ENCODE results near the gene KLHL8. TPM values are rescaled to one million over a fixed set of nuclear protein-coding genes. Genes with fewer than 3 reads are reported as not detected.

Gene KLHL8
- total RNA-seq, 2 experiments from 2014 or later = 11.0 to 12.0 TPM

- Mint-ChIP-seq H3K36me3 (peaks cover 46% of the 10 kb centered on the region), H3K9me3 (ENCODE audit: low read depth) (no peaks in the 10 kb centered on the region), H3K4me1 (peaks cover 14% of the 10 kb centered on the region), H3K4me3 (no peak overlapping the region), H3K27me3 (no peaks in the 10 kb centered on the region), H3K27ac (no peak overlapping the region)
- CTCF ChIA-PET = interaction anchor here (2.6 kb wide), 1 partner anchor 199 kb away, joined by 9 read pairs; no protein-coding TSS in a partner anchor
- ATAC-seq (no peak), DNase-seq (no peak)
Observed at GRCh38 chr4:87121341-87122065, 98.9 kb downstream of the KLHL8 start.

DNA sequence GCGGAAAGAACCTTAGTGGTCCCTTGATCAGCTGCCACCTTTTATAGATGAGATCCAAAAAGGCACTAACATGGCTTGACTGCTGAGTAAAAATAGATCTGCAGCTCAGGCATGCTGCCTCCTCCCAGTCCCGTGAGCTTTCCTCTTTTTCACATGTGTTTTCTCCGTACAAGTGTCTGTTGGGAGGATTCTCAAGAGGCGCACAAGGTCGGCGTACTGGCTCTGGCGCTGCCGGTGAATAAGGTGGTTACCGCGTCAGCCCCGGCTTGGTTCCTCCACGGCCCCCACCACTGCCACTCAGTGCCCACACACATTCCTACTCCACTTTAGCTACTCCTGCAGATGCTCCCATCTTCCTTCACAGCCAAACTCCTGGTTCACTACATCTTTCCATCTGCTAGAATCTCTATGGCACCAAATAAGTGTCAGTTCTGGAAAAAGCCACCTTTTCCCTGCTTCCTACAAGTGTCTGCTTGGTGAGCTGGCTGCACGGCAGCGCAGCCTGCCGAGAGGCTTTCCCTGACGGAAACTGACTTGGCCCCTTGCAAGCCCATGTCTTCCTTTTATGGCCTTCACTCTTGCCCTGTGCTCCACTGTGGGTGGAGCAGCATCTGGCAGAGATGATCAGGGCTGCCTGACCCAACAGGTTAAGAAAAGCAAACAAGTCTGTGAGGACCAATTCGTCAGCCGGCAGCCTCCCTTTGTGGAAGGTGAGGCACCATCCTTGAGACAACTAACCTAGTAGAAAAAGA is 99.8 kb downstream of the KLHL8 start:
- no peaks in the 10 kb centered on the region for H3K9me3 Mint-ChIP-seq (ENCODE audit: low read depth)
- H3K4me1 Mint-ChIP-seq = peaks cover 14% of the 10 kb centered on the region
- no peak overlapping the region for H3K27ac Mint-ChIP-seq
- ATAC-seq = no peak
- no peak for DNase-seq
- CTCF ChIA-PET = interaction anchor here (1.4 to 2.6 kb wide), 2 partner anchors 10 to 198 kb away, joined by 4 to 9 read pairs; no protein-coding TSS in a partner anchor
- no peak overlapping the region for H3K4me3 Mint-ChIP-seq
- peaks cover 46% of the 10 kb centered on the region for H3K36me3 Mint-ChIP-seq
- no peaks in the 10 kb centered on the region for H3K27me3 Mint-ChIP-seq

DNA sequence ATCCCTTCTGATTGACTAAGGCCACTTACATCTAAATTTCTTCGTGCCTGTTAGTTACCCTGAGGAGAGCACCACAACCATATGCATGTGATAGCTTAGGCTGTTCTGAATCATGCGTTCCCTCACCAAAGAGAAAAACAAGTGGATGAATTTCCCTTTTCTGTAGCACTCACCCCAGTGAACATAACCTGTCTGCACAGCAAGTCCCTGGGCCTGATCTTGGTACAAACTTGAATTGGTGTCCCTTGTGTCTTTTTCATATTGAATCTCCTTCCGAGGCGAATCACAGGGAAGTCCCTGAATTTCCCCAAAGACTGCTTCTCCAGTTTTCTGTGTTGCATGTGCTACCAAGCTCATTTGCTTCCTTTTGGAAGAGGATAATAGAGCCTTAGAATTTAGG is 100.4 kb downstream of the KLHL8 start:
- Mint-ChIP-seq H3K9me3 (ENCODE audit: low read depth) (no peaks in the 10 kb centered on the region), H3K27ac (no peak overlapping the region), H3K4me3 (no peak overlapping the region), H3K36me3 (peaks cover 44% of the 10 kb centered on the region), H3K4me1 (peaks cover 14% of the 10 kb centered on the region), H3K27me3 (no peaks in the 10 kb centered on the region)
- no peak for DNase-seq
- ATAC-seq = no peak
- CTCF ChIA-PET = interaction anchor here (1.4 kb wide), 2 partner anchors 10 to 115 kb away, joined by 3 to 4 read pairs; no protein-coding TSS in a partner anchor

DNA sequence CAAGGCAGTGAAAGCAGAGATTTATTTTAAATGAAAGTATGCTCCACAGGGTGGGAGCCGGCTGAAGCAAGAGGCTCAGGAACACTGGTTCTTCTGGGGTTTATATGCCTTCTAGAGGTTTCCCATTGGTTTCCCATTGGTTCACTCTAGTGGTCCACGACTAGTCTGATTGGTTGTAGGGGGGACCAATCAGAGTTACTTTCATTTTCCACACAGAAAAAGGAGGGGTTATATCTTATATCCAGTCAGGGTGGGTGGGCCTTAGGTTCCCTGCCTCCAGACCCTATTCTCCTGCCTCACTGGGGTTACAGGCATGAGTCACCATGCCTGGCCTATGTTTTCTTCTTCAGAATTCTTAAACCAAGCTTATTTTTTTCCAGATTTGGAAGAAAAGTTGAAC is 101.6 kb downstream of the KLHL8 start:
- ATAC-seq (peak; percentile 45), DNase-seq (no peak)
- H3K4me1 Mint-ChIP-seq = peaks cover 14% of the 10 kb centered on the region
- no peaks in the 10 kb centered on the region for H3K27me3 Mint-ChIP-seq
- H3K9me3 Mint-ChIP-seq (ENCODE audit: low read depth) = no peaks in the 10 kb centered on the region
- no peak overlapping the region for H3K4me3 Mint-ChIP-seq
- CTCF ChIA-PET = interaction anchor here (1.0 to 1.4 kb wide), 3 partner anchors 9 to 196 kb away, joined by 3 to 5 read pairs (median 4); no protein-coding TSS in a partner anchor
- H3K27ac Mint-ChIP-seq = no peak overlapping the region
- peaks cover 45% of the 10 kb centered on the region for H3K36me3 Mint-ChIP-seq

DNA sequence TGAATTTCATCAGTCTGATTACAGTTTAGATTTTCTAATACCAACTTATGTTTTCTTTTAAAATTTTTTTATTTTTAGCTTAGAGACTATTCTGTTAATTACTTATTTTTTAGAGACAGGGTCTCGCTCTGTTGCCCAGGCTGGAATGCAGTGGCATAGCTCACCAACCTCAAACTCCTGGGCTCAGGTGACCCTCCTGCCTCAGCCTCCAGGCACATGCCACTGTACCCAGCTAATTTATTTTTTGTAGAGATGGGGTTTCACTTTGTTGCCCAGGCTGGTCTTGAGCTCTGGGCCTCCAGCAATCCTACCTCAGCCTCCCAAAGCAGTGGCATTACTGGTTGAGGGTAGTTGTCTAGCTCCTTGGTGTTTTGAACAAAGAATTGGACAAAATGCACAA is 102.0 kb downstream of the KLHL8 start:
- ATAC-seq (no peak), DNase-seq (no peak)
- H3K36me3 Mint-ChIP-seq = peaks cover 45% of the 10 kb centered on the region
- CTCF ChIA-PET = interaction anchor here (1.0 to 1.4 kb wide), 2 partner anchors 117 to 196 kb away, joined by 3 to 5 read pairs; no protein-coding TSS in a partner anchor
- H3K4me1 Mint-ChIP-seq = peaks cover 14% of the 10 kb centered on the region
- H3K27ac Mint-ChIP-seq = no peak overlapping the region
- H3K9me3 Mint-ChIP-seq (ENCODE audit: low read depth) = no peaks in the 10 kb centered on the region
- H3K27me3 Mint-ChIP-seq = no peaks in the 10 kb centered on the region
- no peak overlapping the region for H3K4me3 Mint-ChIP-seq

DNA sequence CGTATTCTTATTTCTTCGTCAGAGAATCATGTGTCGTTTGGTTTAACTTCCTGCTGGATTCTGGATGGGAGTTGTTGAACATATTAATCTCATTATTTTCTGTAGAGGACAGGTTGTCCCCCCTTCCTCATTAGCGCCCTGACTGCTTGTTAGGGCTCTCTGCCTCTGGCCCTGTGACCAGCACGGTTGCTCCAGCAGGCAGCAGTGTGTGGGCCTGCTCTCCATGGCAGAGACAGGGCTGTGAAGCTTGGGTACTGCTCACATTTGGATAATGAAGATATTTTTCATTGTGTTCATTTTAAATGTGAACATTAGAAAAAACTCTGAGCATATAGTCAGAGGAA is 102.7 kb downstream of the KLHL8 start:
- H3K9me3 Mint-ChIP-seq (ENCODE audit: low read depth) = no peaks in the 10 kb centered on the region
- peaks cover 45% of the 10 kb centered on the region for H3K36me3 Mint-ChIP-seq
- no peak overlapping the region for H3K4me3 Mint-ChIP-seq
- H3K27ac Mint-ChIP-seq = no peak overlapping the region
- no peak for DNase-seq
- CTCF ChIA-PET = no interaction called here
- H3K4me1 Mint-ChIP-seq = peaks cover 14% of the 10 kb centered on the region
- ATAC-seq = no peak
- no peaks in the 10 kb centered on the region for H3K27me3 Mint-ChIP-seq

DNA sequence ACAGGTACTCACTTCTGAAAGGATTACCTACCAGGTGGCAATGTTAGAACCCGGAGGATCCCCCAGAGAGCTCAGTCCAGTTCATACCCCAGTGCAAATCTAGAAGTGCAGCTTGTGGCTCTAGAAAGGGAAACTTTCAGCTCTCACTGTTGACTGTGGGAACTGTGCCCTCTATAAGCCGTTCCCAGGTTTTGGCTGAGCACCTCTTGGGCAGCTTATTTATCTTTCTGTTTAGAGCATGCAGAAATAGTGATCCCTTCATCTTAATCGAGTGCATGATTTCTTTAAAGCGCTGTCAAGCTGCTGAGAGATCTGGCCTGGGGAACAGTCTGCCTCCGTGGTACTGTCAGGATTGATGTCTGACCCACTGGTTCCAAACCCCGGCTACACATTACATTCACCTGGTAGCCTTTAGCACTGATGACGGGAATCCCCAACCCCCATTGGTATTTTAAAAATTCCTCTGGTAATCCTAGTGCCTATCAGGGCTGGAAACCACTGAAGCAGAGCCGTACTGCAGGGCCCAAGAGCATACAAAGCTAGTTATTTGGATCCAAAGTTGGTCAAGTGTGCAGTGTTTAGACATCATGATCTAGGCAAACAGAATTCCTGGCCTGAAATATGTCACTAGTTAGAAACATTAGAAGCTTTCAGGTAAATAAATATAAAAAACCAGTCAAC is 103.2 kb downstream of the KLHL8 start:
- H3K4me1 Mint-ChIP-seq = peaks cover 16% of the 10 kb centered on the region
- H3K9me3 Mint-ChIP-seq (ENCODE audit: low read depth) = no peaks in the 10 kb centered on the region
- no peak overlapping the region for H3K4me3 Mint-ChIP-seq
- ATAC-seq = no peak
- H3K27ac Mint-ChIP-seq = no peak overlapping the region
- no peaks in the 10 kb centered on the region for H3K27me3 Mint-ChIP-seq
- H3K36me3 Mint-ChIP-seq = peaks cover 49% of the 10 kb centered on the region
- no peak for DNase-seq
- CTCF ChIA-PET = no interaction called here

- DNase-seq (no peak), ATAC-seq (no peak)
- peaks cover 20% of the 10 kb centered on the region for H3K4me1 Mint-ChIP-seq
- CTCF ChIA-PET = no interaction called here
- peaks cover 55% of the 10 kb centered on the region for H3K36me3 Mint-ChIP-seq
- H3K27ac Mint-ChIP-seq = peak overlapping the region; percentile 36
- H3K27me3 Mint-ChIP-seq = no peaks in the 10 kb centered on the region
- no peak overlapping the region for H3K4me3 Mint-ChIP-seq
- H3K9me3 Mint-ChIP-seq (ENCODE audit: low read depth) = no peaks in the 10 kb centered on the region
Observed at GRCh38 chr4:87116231-87116630, 104.2 kb downstream of the KLHL8 start.

DNA sequence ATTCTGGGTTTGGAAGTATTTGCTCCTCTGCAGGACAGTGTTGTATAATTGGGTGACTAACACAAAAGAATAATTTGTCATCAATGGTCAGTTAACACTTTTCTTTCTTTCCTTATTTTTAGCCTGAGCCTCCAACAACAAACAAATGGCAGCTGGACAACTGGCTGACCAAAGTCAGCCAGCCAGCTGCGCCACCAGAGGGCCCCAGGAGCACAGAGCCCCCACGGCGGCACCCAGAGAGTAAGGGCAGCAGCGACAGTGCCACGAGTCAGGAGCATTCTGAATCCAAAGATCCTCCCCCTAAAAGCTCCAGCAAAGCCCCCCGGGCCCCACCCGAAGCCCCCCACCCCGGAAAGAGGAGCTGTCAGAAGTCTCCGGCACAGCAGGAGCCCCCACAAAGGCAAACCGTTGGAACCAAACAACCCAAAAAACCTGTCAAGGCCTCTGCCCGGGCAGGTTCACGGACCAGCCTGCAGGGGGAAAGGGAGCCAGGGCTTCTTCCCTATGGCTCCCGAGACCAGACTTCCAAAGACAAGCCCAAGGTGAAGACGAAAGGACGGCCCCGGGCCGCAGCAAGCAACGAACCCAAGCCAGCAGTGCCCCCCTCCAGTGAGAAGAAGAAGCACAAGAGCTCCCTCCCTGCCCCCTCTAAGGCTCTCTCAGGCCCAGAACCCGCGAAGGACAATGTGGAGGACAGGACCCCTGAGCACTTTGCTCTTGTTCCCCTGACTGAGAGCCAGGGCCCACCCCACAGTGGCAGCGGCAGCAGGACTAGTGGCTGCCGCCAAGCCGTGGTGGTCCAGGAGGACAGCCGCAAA is 106.0 kb downstream of the KLHL8 start:
- H3K27me3 Mint-ChIP-seq = no peaks in the 10 kb centered on the region
- CTCF ChIA-PET = no interaction called here
- peak overlapping the region; percentile 43 for H3K27ac Mint-ChIP-seq
- H3K4me1 Mint-ChIP-seq = peaks cover 18% of the 10 kb centered on the region
- H3K36me3 Mint-ChIP-seq = peaks cover 41% of the 10 kb centered on the region
- ATAC-seq (no peak), DNase-seq (no peak)
- H3K4me3 Mint-ChIP-seq = no peak overlapping the region
- H3K9me3 Mint-ChIP-seq (ENCODE audit: low read depth) = no peaks in the 10 kb centered on the region

DNA sequence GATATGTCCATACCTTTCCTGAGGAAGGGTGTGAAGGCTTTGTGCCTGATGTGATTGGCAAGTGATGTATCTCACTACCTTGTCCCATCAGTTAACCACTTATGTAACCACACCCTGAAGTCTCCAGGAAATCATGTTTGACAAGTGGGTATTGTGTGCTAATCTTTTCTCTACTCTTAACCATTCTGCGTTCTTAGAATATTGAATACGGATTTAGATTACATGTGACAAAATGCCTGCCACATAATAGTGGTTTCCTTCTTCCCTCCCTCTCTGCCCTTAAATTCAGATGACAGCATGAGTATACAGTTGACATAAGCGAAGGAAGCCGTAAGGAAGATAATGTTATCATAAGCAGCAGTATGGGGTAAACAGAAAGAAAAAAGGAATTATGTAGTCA is 108.4 kb downstream of the KLHL8 start:
- Mint-ChIP-seq H3K27me3 (no peaks in the 10 kb centered on the region), H3K27ac (no peak overlapping the region), H3K4me1 (peaks cover 12% of the 10 kb centered on the region), H3K36me3 (peaks cover 45% of the 10 kb centered on the region), H3K4me3 (no peak overlapping the region), H3K9me3 (ENCODE audit: low read depth) (no peaks in the 10 kb centered on the region)
- DNase-seq = no peak
- CTCF ChIA-PET = no interaction called here
- ATAC-seq = no peak
